D721Med (cell line): Measurements from ENCODE around the gene GDF10.

Experiments
- DNase-seq: peaks from one replicate; pipeline ENCODE4 v3.0.0; 2011; ENCODE audit warnings: low spot score; ENCODE audit not compliant: insufficient read length
- FAIRE-seq: peaks from 2 replicates; lab custom pipeline; 2011; peaks lifted over from hg19 to GRCh38; lab: Jason Lieb, UNC
- CTCF ChIP-seq: IDR thresholded peaks from 2 replicates; pipeline ENCODE4 v1.5.1; 2012; ENCODE audit warnings: mild to moderate bottlenecking, control low read depth; ENCODE audit not compliant: insufficient read depth; ENCODE audit errors: missing control alignments

The GDF10 gene

GRCh38 chr10:47359101-47359500, 59.1 kb downstream of the GDF10 start:
- FAIRE-seq, result no peak
- DNase-seq, result no peak
- no peak for TF ChIP-seq CTCF

- FAIRE-seq (no peak), DNase-seq (no peak)
- no peak for TF ChIP-seq CTCF
Observed at GRCh38 chr10:47359626-47360418, 59.8 kb downstream of the GDF10 start.

DNA sequence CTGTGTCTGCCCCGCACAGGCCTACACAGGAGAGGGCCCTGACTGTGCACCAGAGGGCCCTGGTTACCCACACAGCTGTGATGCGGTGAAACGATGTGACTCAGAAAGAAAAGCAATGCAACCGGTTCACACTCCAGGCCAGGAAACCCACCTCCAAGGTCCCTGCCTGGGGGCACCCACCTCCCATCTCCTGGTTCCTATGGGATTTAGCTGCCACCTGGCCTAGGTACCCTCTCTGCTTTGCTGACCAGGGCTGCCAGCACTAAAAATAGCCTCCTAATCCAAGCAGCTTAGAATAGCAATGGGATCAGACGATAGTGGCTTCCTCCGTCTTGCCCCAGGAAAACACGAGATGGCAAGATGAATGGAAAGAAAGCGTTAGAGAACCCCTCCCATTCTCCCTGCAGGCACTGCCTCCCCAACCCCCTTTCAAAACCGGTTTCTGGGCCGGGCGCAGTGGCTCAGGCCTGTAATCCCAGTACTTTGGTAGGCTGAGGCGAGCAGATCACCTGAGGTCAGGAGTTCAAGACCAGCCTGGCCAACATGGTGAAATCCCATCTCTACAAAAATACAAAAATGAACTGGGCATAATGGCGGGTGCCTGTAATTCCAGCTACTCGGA, 60.5 kb downstream of the GDF10 start:
- FAIRE-seq (no peak), DNase-seq (peak; percentile 71)
- no peak for TF ChIP-seq CTCF

DNA sequence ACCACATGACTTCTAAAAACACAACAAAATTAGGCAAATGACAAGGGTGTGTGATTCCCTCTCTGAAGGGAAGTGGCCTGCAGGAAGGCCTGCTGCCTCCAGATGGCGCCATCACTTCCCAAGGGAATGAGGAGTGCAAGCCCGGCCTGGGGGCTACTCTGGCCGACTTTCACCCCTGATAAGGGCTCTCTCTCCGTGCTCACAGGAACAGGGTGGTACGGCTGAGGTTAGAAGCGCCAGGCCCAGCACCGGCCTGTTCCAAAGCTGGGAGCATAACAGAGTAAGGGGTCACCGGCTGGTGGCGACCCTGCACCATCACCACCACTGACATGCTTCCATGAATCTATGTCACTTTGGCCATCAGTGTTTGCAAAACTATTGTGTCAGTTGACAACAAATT, 61.3 kb downstream of the GDF10 start:
- TF ChIP-seq CTCF, result peak; percentile 59
- DNase-seq, result no peak
- no peak for FAIRE-seq

GRCh38 chr10:47362199-47362598, 62.2 kb downstream of the GDF10 start:
- FAIRE-seq (no peak), DNase-seq (no peak)
- no peak for TF ChIP-seq CTCF
